ENCODE measurements around the gene NEDD4L.

DNA sequence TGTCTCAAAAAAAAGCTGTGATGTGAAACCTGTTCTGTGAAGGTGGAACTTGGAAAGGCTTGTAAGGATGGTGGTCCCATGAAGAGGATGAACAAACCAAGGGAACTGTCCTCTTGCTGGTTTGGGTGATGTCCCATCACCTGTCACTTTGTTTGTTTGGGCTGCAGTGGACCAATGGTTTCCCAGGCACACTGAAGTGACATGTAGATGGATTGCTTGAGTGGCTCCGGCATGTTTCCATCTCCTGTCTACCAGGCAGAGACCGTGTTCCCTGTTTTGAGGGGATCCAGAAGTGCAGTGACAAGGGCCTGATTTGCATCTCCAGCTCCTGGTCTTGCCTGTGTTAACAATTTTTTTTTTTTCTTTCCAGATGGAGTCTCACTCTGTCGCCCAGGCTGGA, 8.9 kb downstream of the NEDD4L start:
- TF ChIP-seq POLR2AphosphoS5 (IDR thresholded peaks at IDR 0.05) (no peak), POLR2A (IDR thresholded peaks at IDR 0.05) (no peak), EP300 (IDR thresholded peaks at IDR 0.05) (no peak)
- TF ChIP-seq, protein P1, sequence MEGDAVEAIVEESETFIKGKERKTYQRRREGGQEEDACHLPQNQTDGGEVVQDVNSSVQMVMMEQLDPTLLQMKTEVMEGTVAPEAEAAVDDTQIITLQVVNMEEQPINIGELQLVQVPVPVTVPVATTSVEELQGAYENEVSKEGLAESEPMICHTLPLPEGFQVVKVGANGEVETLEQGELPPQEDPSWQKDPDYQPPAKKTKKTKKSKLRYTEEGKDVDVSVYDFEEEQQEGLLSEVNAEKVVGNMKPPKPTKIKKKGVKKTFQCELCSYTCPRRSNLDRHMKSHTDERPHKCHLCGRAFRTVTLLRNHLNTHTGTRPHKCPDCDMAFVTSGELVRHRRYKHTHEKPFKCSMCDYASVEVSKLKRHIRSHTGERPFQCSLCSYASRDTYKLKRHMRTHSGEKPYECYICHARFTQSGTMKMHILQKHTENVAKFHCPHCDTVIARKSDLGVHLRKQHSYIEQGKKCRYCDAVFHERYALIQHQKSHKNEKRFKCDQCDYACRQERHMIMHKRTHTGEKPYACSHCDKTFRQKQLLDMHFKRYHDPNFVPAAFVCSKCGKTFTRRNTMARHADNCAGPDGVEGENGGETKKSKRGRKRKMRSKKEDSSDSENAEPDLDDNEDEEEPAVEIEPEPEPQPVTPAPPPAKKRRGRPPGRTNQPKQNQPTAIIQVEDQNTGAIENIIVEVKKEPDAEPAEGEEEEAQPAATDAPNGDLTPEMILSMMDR (IDR thresholded peaks at IDR 0.05): no peak

Data from sigmoid colon (tissue), 4 donors.